BE2C (cell line): ENCODE measurements around the gene MARK4.
"Not testable (repeated sequence)": the region's sequence is repeated elsewhere in the genome, so short reads cannot be mapped to it uniquely, and the experiment has no call there.

Experiments used
- DNase-seq: peaks from one replicate; pipeline ENCODE4 v3.0.0-alpha.2; 2020
- H3K27me3 ChIP-seq: fragments of 250-450 bp; sonication (Bioruptor Pico); 2 replicates; pipeline ENCODE4 v1.5.1; 2020; ENCODE audit warnings: mild to moderate bottlenecking
- H3K36me3 ChIP-seq: fragments of 250-450 bp; sonication (Bioruptor Pico); 2 replicates; pipeline ENCODE4 v1.5.1; 2020; ENCODE audit warnings: mild to moderate bottlenecking
- H3K4me1 ChIP-seq: fragments of 250-450 bp; sonication (Bioruptor Pico); 2 replicates; pipeline ENCODE4 v1.5.1; 2020
- H3K4me3 ChIP-seq: 2 replicates; pipeline ENCODE4 v1.5.1; 2011; ENCODE audit warnings: low read depth, low read length
- H3K9me3 ChIP-seq: fragments of 250-450 bp; sonication (Bioruptor Pico); 2 replicates; pipeline ENCODE4 v1.5.1; 2020
- TF ChIP-seq, protein P1 (sequence below): IDR thresholded peaks from 2 replicates; pipeline ENCODE4 v1.5.1; 2012; ENCODE audit warnings: mild to moderate bottlenecking, low read depth, low read length

MARK4 gene

DNA sequence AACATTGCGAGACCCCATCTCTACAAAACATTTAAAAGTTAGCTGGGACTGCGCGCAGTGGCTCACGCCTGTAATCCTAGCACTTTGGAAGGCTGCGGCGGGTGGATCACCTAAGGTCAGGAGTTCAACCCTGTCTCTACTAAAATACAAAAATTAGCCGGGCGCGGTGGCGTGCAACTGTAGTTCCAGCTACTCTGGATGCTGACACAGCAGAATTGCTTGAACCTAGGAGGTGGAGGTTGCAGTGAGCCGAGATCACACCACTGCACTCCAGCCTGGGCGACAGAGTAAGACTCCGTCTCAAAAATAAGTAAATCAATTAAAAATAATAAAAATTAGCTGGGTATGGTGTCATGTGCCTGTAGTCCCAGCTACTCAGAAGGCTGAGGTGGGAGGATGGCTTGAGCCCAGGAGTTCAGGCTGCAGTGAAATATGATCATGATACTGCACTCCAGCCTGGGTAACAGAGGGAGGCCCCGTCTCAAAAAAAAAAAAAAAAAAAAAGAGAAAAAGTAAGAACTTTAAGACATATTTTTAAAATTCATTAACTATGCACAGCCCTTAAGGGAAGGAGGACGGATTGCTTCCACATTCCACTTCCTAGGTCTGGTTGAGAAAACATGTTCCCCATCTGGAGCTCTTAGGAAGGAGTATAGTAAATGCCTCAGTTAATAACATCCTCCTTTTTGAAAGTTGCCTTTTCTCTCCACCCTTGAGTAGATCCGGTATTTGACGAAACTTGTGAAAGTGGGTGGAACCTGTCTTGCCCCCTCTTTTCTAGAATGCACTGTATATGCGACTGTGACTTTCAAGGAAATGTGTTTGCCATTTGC lies 31.9 kb upstream of the MARK4 start:
- H3K27me3 ChIP-seq, result peaks cover 95% of the 10 kb centered on the region
- DNase-seq, result no peak
- H3K9me3 ChIP-seq, result no peaks in the 10 kb centered on the region

DNA sequence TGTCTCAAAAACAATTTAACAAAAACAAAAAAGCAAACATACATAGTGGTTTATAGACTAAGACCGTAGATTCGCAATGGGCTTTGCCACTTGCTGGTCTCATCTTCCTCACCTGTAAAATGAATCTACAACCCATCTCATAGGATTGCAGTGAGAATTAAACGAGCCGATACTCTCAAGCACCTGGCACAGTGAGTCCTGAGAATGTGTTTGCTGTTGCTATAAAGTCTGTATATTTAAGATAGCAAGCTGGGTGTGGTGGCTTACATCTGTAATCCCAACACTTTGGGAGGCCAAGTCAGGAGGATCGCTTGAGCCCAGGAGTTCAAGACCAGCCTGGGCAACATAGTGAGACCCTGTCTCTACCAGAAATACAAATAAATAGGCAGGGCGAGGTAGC lies 28.3 kb upstream of the MARK4 start:
- H3K4me1 ChIP-seq, result no peaks in the 10 kb centered on the region
- TF ChIP-seq, protein P1, sequence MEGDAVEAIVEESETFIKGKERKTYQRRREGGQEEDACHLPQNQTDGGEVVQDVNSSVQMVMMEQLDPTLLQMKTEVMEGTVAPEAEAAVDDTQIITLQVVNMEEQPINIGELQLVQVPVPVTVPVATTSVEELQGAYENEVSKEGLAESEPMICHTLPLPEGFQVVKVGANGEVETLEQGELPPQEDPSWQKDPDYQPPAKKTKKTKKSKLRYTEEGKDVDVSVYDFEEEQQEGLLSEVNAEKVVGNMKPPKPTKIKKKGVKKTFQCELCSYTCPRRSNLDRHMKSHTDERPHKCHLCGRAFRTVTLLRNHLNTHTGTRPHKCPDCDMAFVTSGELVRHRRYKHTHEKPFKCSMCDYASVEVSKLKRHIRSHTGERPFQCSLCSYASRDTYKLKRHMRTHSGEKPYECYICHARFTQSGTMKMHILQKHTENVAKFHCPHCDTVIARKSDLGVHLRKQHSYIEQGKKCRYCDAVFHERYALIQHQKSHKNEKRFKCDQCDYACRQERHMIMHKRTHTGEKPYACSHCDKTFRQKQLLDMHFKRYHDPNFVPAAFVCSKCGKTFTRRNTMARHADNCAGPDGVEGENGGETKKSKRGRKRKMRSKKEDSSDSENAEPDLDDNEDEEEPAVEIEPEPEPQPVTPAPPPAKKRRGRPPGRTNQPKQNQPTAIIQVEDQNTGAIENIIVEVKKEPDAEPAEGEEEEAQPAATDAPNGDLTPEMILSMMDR, result no peak
- no peak overlapping the region for H3K4me3 ChIP-seq
- H3K9me3 ChIP-seq, result no peaks in the 10 kb centered on the region
- no peak for DNase-seq
- no peaks in the 10 kb centered on the region for H3K36me3 ChIP-seq
- H3K27me3 ChIP-seq, result peaks cover 66% of the 10 kb centered on the region

More for the DNA sequence above, 31.9 kb upstream of the MARK4 start:
- TF ChIP-seq, protein P1, result no peak
- no peaks in the 10 kb centered on the region for H3K36me3 ChIP-seq
- no peaks in the 10 kb centered on the region for H3K4me1 ChIP-seq
- no peak overlapping the region for H3K4me3 ChIP-seq

DNA sequence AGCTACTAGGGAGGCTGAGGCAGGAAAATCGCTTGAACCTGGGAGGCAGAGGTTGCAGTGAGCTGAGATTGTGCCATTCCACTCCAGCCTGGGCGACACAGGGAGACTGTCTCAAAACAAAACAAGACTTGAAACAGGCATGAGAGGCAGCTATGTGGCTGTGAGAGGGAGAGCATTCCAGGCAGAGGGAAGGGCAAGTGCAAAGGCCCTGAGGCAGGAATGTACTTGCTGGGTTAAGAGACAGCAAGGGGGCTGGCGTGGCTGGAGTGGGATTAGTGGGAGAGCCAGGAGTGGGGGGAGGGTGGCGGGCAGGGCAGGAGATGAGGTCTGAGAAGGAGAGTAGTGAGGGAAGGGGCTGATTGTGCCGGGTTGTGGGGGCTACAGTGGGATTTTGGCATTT lies 27.2 kb upstream of the MARK4 start:
- Histone ChIP-seq H3K4me3 (no peak overlapping the region), H3K4me1 (no peaks in the 10 kb centered on the region), H3K9me3 (no peaks in the 10 kb centered on the region), H3K27me3 (peaks cover 61% of the 10 kb centered on the region), H3K36me3 (no peaks in the 10 kb centered on the region)
- TF ChIP-seq, protein P1, result no peak
- DNase-seq, result no peak

DNA sequence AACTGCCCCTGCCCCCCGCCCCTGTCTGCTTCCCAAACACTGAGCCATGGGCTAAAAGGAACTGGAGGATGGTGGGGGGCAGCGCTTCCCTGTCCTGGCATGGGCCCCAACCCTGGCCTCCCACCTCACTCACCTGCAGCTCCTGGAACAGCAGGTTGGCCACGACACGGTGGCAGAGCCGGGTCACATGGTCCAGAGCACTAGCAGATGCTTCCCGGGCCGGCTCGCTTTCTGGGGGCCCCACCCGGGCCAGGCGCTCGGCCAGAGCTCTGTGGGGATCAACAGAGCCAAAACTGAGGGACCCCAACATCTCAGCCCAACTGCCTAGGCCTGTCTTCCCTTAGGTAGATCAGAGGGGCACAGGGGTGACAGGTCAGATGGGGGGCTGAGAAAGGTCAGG lies 26.4 kb upstream of the MARK4 start:
- peaks cover 54% of the 10 kb centered on the region for H3K27me3 ChIP-seq
- H3K36me3 ChIP-seq, result no peaks in the 10 kb centered on the region
- no peaks in the 10 kb centered on the region for H3K4me1 ChIP-seq
- DNase-seq, result no peak
- TF ChIP-seq, protein P1, result no peak
- no peaks in the 10 kb centered on the region for H3K9me3 ChIP-seq
- no peak overlapping the region for H3K4me3 ChIP-seq

DNA sequence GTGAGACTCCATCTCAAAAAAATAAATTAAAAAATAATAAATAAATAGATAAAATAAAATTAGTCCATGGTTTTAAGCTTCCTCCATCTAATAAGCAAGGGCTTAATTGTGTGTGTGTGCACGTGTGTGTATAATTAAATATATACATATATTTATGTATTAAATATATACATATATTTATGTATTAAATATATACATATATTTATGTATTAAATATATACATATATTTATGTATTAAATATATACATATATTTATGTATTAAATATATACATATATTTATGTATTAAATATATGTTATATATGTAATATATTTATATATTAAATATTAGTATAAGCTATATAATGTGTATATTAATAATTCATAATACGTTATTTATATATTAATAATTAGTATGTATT lies 22.0 kb upstream of the MARK4 start:
- not testable (repeated sequence) for H3K4me1 ChIP-seq, DNase-seq, H3K4me3 ChIP-seq, H3K36me3 ChIP-seq, H3K9me3 ChIP-seq
- peaks cover 40% of the 10 kb centered on the region for H3K27me3 ChIP-seq

DNA sequence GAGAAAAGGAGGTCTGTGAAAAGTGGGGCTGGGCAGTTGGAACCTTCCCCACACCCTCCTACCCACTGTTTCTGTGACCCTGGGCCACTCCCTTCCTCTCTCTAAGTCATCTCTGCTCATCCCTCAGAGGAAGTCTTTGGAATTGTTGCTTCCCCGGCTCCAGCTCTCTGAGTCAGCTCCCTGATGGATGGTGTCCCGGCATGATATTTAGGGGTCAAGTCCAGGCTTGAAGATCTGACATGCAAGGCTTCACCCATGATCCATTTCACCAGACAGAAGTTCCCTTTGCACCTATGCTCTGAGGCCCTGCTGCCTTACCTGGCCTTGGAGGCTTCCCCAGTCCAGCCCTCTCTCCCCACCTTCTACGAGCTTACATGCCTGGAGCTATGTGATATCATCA lies 19.2 kb upstream of the MARK4 start:
- peaks cover 60% of the 10 kb centered on the region for H3K27me3 ChIP-seq
- TF ChIP-seq, protein P1, result no peak
- no peak for DNase-seq

More for the DNA sequence above, 19.2 kb upstream of the MARK4 start:
- H3K4me3 ChIP-seq, result no peak overlapping the region
- H3K9me3 ChIP-seq, result no peaks in the 10 kb centered on the region
- H3K4me1 ChIP-seq, result no peaks in the 10 kb centered on the region
- no peaks in the 10 kb centered on the region for H3K36me3 ChIP-seq
